H1 (cell line): ENCODE results near the gene CADM1. TPM values are rescaled to one million over a fixed set of nuclear protein-coding genes. Genes with fewer than 3 reads are reported as not detected.

ENCODE experiments used
- CTCF ChIA-PET: fragments of 300-600 bp; sonication (Branson Sonifier 250); formaldehyde crosslinking; loops from one replicate; lab custom pipeline; 2021; ENCODE audit not compliant: partially characterized antibody; lab: Charles Lee
- POLR2A ChIA-PET: fragments of 300-600 bp; sonication (Branson Sonifier 250); formaldehyde crosslinking; loops from one replicate; lab custom pipeline; 2021; ENCODE audit warnings: inconsistent platforms; ENCODE audit not compliant: partially characterized antibody; lab: Charles Lee
- DNase-seq, 2 experiments: peaks; one replicate each; pipeline versions ENCODE4 v3.0.0 to v3.0.0-alpha.2; 2010 to 2022; ENCODE audit warnings: low spot score in 2 of 2, low read depth in 1 of 2, mixed read lengths in 1 of 2
- FAIRE-seq: peaks from 2 replicates; lab custom pipeline; 2011; peaks lifted over from hg19 to GRCh38; lab: Jason Lieb, UNC
- H2AFZ ChIP-seq: 2 replicates; pipeline ENCODE4 v1.8.1; 2012; ENCODE audit warnings: low read length, inconsistent platforms
- H2AK5ac ChIP-seq: 2 replicates; pipeline ENCODE4 v1.6.1; 2013; ENCODE audit warnings: low read depth, low read length
- H2BK120ac ChIP-seq: replicated peaks from 2 replicates; pipeline ENCODE3; 2013; ENCODE audit warnings: low read depth, low read length, inconsistent platforms
- H2BK12ac ChIP-seq: 2 replicates; pipeline ENCODE4 v1.6.1; 2013; ENCODE audit warnings: low read depth, low read length
- H2BK15ac ChIP-seq: 2 replicates; pipeline ENCODE4 v1.6.1; 2013; ENCODE audit warnings: low read length
- H2BK20ac ChIP-seq: 2 replicates; pipeline ENCODE4 v1.6.1; 2013; ENCODE audit warnings: low read length
- H2BK5ac ChIP-seq: 2 replicates; pipeline ENCODE4 v1.6.1; 2013; ENCODE audit warnings: low read depth, low read length
- H3K14ac ChIP-seq: 2 replicates; pipeline ENCODE4 v1.6.1; 2013; ENCODE audit warnings: inconsistent platforms; ENCODE audit not compliant: insufficient read length
- H3K18ac ChIP-seq: 2 replicates; pipeline ENCODE4 v1.6.1; 2013; ENCODE audit warnings: low read length; ENCODE audit errors: extremely low read depth
- H3K23ac ChIP-seq: 2 replicates; pipeline ENCODE4 v1.6.1; 2013; ENCODE audit warnings: inconsistent platforms; ENCODE audit not compliant: insufficient read length
- H3K23me2 ChIP-seq: 2 replicates; pipeline ENCODE4 v1.6.1; 2013; ENCODE audit warnings: low read depth, low read length
- H3K27ac ChIP-seq: 2 replicates; pipeline ENCODE4 v1.6.1; 2011; ENCODE audit warnings: low read depth, low read length, inconsistent platforms
- H3K27me3 ChIP-seq, 4 experiments: replicated peaks in 1 of 4; 1 replicate in 1 of 4; 2 replicates in 3 of 4; pipeline versions ENCODE4 v1.6.1 to v1.8.1; 2011 to 2013; ENCODE audit warnings: low read length in 3 of 4, mild to moderate bottlenecking in 3 of 4, inconsistent platforms in 2 of 4, mixed read lengths in 2 of 4, moderate library complexity in 1 of 4; ENCODE audit not compliant: control insufficient read depth in 3 of 4, insufficient read depth in 3 of 4; ENCODE audit errors: extremely low read depth in 1 of 4
- H3K36me3 ChIP-seq, 4 experiments: 2 replicates each; pipeline versions ENCODE4 v1.6.1 to v1.8.1; 2011 to 2013; ENCODE audit warnings: mild to moderate bottlenecking in 4 of 4, low read length in 3 of 4, moderate library complexity in 2 of 4, control low read depth in 1 of 4, inconsistent platforms in 1 of 4; ENCODE audit not compliant: insufficient read depth in 4 of 4, control insufficient read depth in 2 of 4
- H3K4ac ChIP-seq: replicated peaks from 2 replicates; pipeline ENCODE3; 2013; ENCODE audit warnings: low read length, low read depth, mixed read lengths, inconsistent platforms; ENCODE audit not compliant: insufficient read length
- H3K4me1 ChIP-seq, 4 experiments: replicated peaks in 1 of 4; 1 replicate in 1 of 4; 2 replicates in 3 of 4; pipeline versions ENCODE4 v1.6.1 to v1.8.1; 2011 to 2013; ENCODE audit warnings: low read length in 3 of 4, inconsistent platforms in 2 of 4, mixed read lengths in 1 of 4; ENCODE audit not compliant: insufficient read depth in 4 of 4, control insufficient read depth in 3 of 4
- H3K4me2 ChIP-seq, 2 experiments: 2 replicates each; pipeline versions ENCODE4 v1.6.1 to v1.8.1; 2011 to 2013; ENCODE audit warnings: low read depth in 2 of 2, low read length in 2 of 2, control low read depth in 1 of 2, inconsistent platforms in 1 of 2, mild to moderate bottlenecking in 1 of 2; ENCODE audit not compliant: insufficient read depth in 1 of 2
- H3K4me3 ChIP-seq, 4 experiments: fragments of 200-600, 300-600 bp in 1 of 4; sonication (generic), shearing (Covaris generic), sonication (Bioruptor Twin) in 1 of 4; 2 replicates each; pipeline versions ENCODE4 v1.5.1 to v1.8.1; 2011 to 2016; ENCODE audit warnings: low read length in 4 of 4, low read depth in 3 of 4, control low read depth in 2 of 4, inconsistent platforms in 2 of 4, mild to moderate bottlenecking in 2 of 4, mixed read lengths in 1 of 4, moderate library complexity in 1 of 4; ENCODE audit not compliant: insufficient read depth in 2 of 4; ENCODE audit errors: extremely low read depth in 1 of 4
- H3K56ac ChIP-seq: replicated peaks from 2 replicates; pipeline ENCODE3; 2013; ENCODE audit warnings: low read depth, mild to moderate bottlenecking, mixed read lengths, low read length, inconsistent platforms; ENCODE audit not compliant: insufficient read length
- H3K79me1 ChIP-seq: 2 replicates; pipeline ENCODE4 v1.6.1; 2013; ENCODE audit warnings: low read depth, low read length, control low read depth
- H3K79me2 ChIP-seq, 2 experiments: 2 replicates each; pipeline versions ENCODE4 v1.6.1 to v1.8.1; 2012 to 2013; ENCODE audit warnings: low read length in 2 of 2, mild to moderate bottlenecking in 2 of 2, inconsistent platforms in 1 of 2; ENCODE audit not compliant: insufficient read depth in 2 of 2, control insufficient read depth in 1 of 2
- H3K9ac ChIP-seq, 4 experiments: replicated peaks in 1 of 4; 1 replicate in 1 of 4; 2 replicates in 3 of 4; pipeline versions ENCODE4 v1.6.1 to v1.8.1; 2011 to 2013; ENCODE audit warnings: low read depth in 3 of 4, low read length in 3 of 4, control low read depth in 2 of 4, mild to moderate bottlenecking in 2 of 4, moderate library complexity in 2 of 4, inconsistent platforms in 1 of 4; ENCODE audit errors: extremely low read depth in 1 of 4
- H3K9me3 ChIP-seq, 2 experiments: 2 replicates each; pipeline versions ENCODE4 v1.6.1 to v1.8.1; 2012 to 2013; ENCODE audit warnings: mild to moderate bottlenecking in 2 of 2, moderate library complexity in 2 of 2, control low read depth in 1 of 2, inconsistent platforms in 1 of 2, low read depth in 1 of 2, low read length in 1 of 2, mixed read lengths in 1 of 2; ENCODE audit not compliant: insufficient read depth in 2 of 2
- H4K20me1 ChIP-seq, 2 experiments: replicated peaks in 1 of 2; 2 replicates each; pipeline versions ENCODE3 to v1.8.1; 2011 to 2013; ENCODE audit warnings: inconsistent platforms in 2 of 2, low read length in 2 of 2, mild to moderate bottlenecking in 1 of 2; ENCODE audit not compliant: insufficient read depth in 2 of 2, control insufficient read depth in 1 of 2
- H4K5ac ChIP-seq: 2 replicates; pipeline ENCODE4 v1.6.1; 2013; ENCODE audit warnings: low read length, low read depth, mixed read lengths, inconsistent platforms; ENCODE audit not compliant: insufficient read length
- H4K8ac ChIP-seq: 2 replicates; pipeline ENCODE4 v1.8.0; 2013; ENCODE audit warnings: mild to moderate bottlenecking, moderate library complexity, low read length, inconsistent platforms; ENCODE audit not compliant: insufficient read depth; ENCODE audit errors: extremely low read depth
- H4K91ac ChIP-seq: replicated peaks from 2 replicates; pipeline ENCODE3; 2013; ENCODE audit warnings: low read length, mixed read lengths, inconsistent platforms; ENCODE audit not compliant: insufficient read length
- ATF2 ChIP-seq: IDR thresholded peaks from 2 replicates; pipeline ENCODE4 v1.6.1; 2012; ENCODE audit warnings: low read length, inconsistent platforms
- CEBPB ChIP-seq: IDR thresholded peaks from 2 replicates; pipeline ENCODE4 v1.6.1; 2012; ENCODE audit warnings: low read depth, low read length
- EP300 ChIP-seq, 2 experiments: IDR thresholded peaks; 1 replicate in 1 of 2; 2 replicates in 1 of 2; pipeline ENCODE4 v1.6.1; 2011 to 2012; ENCODE audit warnings: low read depth in 2 of 2, low read length in 2 of 2, mild to moderate bottlenecking in 2 of 2, borderline replicate concordance in 1 of 2, inconsistent platforms in 1 of 2, moderate library complexity in 1 of 2
- GTF2F1 ChIP-seq: IDR thresholded peaks from 2 replicates; pipeline ENCODE4 v1.6.1; 2012; ENCODE audit warnings: low read depth, low read length, improper control_type of control experiment, borderline replicate concordance
- HDAC6 ChIP-seq: IDR thresholded peaks from one replicate; pipeline ENCODE4 v1.7.1; 2012; ENCODE audit warnings: low read depth, mild to moderate bottlenecking, inconsistent platforms, low read length, moderate library complexity
- POU5F1 ChIP-seq: IDR thresholded peaks from 2 replicates; pipeline ENCODE4 v1.6.1; 2011; ENCODE audit warnings: low read depth, mild to moderate bottlenecking, low read length, moderate library complexity
- SIRT6 ChIP-seq: IDR thresholded peaks from one replicate; pipeline ENCODE4 v1.7.1; 2012; ENCODE audit warnings: low read length, inconsistent platforms
- SP2 ChIP-seq: IDR thresholded peaks from 2 replicates; pipeline ENCODE4 v1.6.1; 2012; ENCODE audit warnings: mild to moderate bottlenecking, low read length, inconsistent platforms
- WGBS, 2 experiments: shearing (Covaris generic) in 1 of 2; methylation state at CpG; one replicate each; pipeline versions ENCODE4 v1.1.6 to v1.1.7; 2013 to 2015; ENCODE audit warnings: low lambda C conversion rate in 2 of 2, mixed read lengths in 2 of 2, inconsistent platforms in 1 of 2, low coverage in 1 of 2, missing lambda C conversion rate in 1 of 2; ENCODE audit not compliant: insufficient replicate concordance in 2 of 2, insufficient coverage in 1 of 2, insufficient read length in 1 of 2; ENCODE audit errors: extremely low coverage in 1 of 2, missing lambda C conversion rate in 1 of 2; 5-methylcytosine and 5-hydroxymethylcytosine counted together
- polyA plus RNA-seq, 7 experiments: library from polyadenylated mRNA; depleted of rRNA in 3 of 7; stranded (reverse) in 5 of 7; unstranded in 2 of 7; fragments of >200 nt in 5 of 7; fragments of 200-250 nt in 2 of 7; gene quantifications; 1 replicate in 5 of 7; 2 replicates in 1 of 7; 4 replicates in 1 of 7; pipeline versions ENCODE4 v1.2.1 to v1.2.3, GENCODE V29; 2011 to 2013; ENCODE audit warnings: missing spikeins in 2 of 7, mixed read lengths in 2 of 7
- total RNA-seq: library from RNA; stranded (reverse); fragmentation: NEBNext Ultra II Directional; extraction: Animal tissue kit (Norgen Biotek cat#: 25700); gene quantifications from 2 replicates; pipeline ENCODE4 v1.2.1, GENCODE V29; 2021

Gene CADM1
- total and polyA plus RNA-seq, 2 of the 8 experiments (the other 6 are each of a cell fraction or from before 2014, with no cell fraction given): 8.3 to 25.3 TPM

- no peak overlapping the region for H4K91ac ChIP-seq
- H3K27me3 ChIP-seq: peaks cover 0 to 7% (median 4%) of the 10 kb centered on the region in 4 experiments; a peak in 2 of 7 replicates
- H2BK12ac ChIP-seq: no peak overlapping the region
- H2BK120ac ChIP-seq: no peak overlapping the region
- H3K56ac ChIP-seq: no peak overlapping the region
- H3K9ac ChIP-seq: no peak overlapping the region
- ChIA-PET POLR2A (no interaction called here), CTCF (interaction anchor here (1.4 kb wide), 1 partner anchor 12 kb away, joined by 6 read pairs; no protein-coding TSS in a partner anchor)
- H2BK5ac ChIP-seq: no peak overlapping the region
- H4K8ac ChIP-seq: no peak overlapping the region
- H4K20me1 ChIP-seq: peaks cover 0 to 3% of the 10 kb centered on the region in 2 experiments
- H4K5ac ChIP-seq: no peak overlapping the region
- H3K18ac ChIP-seq: no peak overlapping the region
- no peak overlapping the region for H2AK5ac ChIP-seq
- no peaks in the 10 kb centered on the region; the same call in 1 of the 2 replicates for H3K23me2 ChIP-seq
- FAIRE-seq (no peak), DNase-seq (no peak)
- no peaks in the 10 kb centered on the region for H3K9me3 ChIP-seq
- no peaks in the 10 kb centered on the region for H3K79me1 ChIP-seq
- H3K23ac ChIP-seq: no peak overlapping the region
- 90% methylated on average over 2 of the region's 2 CpGs; no CpG with 5 or more reads in 1 of the 2 experiments for WGBS, 2 experiments
- H2AFZ ChIP-seq: no peak overlapping the region
- H3K4me1 ChIP-seq: no peaks in the 10 kb centered on the region
- no peaks in the 10 kb centered on the region for H3K36me3 ChIP-seq
- no peak overlapping the region for H3K4me3 ChIP-seq
- no peak overlapping the region for H3K27ac ChIP-seq
- no peaks in the 10 kb centered on the region for H3K79me2 ChIP-seq
- no peak overlapping the region for H3K14ac ChIP-seq
- no peak overlapping the region for H3K4me2 ChIP-seq
- TF ChIP-seq HDAC6 (no peak), EP300 (IDR thresholded peaks at IDR 0.05; ENCODE audit: borderline replicate concordance in 1 of 2, low read depth in 2 of 2, low read length in 2 of 2) (no peak), ATF2 (no peak), SP2 (no peak), POU5F1 (no peak), GTF2F1 (no peak), SIRT6 (no peak), CEBPB (no peak)
- no peak overlapping the region for H3K4ac ChIP-seq
- no peak overlapping the region for H2BK15ac ChIP-seq
- no peak overlapping the region for H2BK20ac ChIP-seq
Observed at GRCh38 chr11:115481528-115481927, 22.7 kb downstream of the CADM1 start.
